Neural progenitor cell (in vitro differentiated cells): ENCODE measurements around the gene PNLDC1.

ENCODE experiments used
- EZH2phosphoT487 ChIP-seq: fragments of 200-600 bp; sonication (generic); IDR thresholded peaks from 2 replicates; pipeline ENCODE4 v1.6.1; 2017; ENCODE audit warnings: antibody characterized with exemption
- TF ChIP-seq, protein P1 (sequence below): fragments of 200-600 bp; sonication (generic); IDR thresholded peaks from 2 replicates; pipeline ENCODE4 v1.5.1; 2017; ENCODE audit warnings: antibody characterized with exemption, mild to moderate bottlenecking

DNA sequence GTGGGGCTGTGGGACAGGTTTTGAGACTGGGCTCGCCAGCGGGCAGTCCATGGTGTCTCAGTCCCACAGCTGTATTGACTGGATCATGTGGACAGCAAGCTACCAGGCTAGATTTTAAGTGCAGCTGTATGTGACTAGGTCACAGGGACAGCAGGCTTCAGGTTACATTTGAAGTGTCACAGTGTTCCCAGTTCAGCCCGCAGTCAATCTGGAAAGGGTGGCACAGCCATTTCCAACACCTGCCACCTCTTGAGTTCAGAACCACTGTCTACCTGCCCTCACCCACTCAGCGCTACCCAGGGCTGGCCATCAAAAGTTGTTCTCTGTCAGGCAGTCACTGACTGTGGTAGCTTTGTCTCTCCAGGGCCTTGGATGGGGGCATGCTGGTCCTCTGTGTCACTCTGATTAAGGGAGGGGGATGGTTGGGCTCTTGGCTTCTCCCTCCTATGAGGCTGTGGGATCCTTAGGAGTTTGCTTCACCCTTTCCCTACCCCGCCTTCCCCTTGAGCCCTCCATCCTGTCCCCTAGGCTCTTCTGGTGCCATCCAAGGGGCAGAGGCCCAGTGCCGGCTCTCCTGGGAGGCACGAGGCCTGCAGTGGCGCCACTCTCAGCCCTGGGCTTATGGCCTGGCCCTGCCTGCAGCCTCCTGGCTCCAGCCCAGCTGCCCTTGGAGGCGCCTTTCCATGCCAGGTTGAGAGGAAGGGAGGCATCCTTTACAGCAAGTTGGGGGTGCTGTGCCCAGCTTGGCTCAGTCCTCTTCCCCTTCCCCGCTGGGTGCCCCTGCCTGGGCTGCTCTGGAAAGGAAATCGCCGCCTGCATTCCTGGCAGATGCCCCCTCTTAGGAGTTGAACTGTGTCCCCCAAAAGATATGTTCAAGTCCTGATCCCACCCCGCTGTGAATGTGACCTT lies 44.9 kb downstream of the PNLDC1 start:
- TF ChIP-seq, protein P1, sequence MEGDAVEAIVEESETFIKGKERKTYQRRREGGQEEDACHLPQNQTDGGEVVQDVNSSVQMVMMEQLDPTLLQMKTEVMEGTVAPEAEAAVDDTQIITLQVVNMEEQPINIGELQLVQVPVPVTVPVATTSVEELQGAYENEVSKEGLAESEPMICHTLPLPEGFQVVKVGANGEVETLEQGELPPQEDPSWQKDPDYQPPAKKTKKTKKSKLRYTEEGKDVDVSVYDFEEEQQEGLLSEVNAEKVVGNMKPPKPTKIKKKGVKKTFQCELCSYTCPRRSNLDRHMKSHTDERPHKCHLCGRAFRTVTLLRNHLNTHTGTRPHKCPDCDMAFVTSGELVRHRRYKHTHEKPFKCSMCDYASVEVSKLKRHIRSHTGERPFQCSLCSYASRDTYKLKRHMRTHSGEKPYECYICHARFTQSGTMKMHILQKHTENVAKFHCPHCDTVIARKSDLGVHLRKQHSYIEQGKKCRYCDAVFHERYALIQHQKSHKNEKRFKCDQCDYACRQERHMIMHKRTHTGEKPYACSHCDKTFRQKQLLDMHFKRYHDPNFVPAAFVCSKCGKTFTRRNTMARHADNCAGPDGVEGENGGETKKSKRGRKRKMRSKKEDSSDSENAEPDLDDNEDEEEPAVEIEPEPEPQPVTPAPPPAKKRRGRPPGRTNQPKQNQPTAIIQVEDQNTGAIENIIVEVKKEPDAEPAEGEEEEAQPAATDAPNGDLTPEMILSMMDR = no peak
- no peak for TF ChIP-seq EZH2phosphoT487
